Endothelial cell of umbilical vein (primary cell): Measurements from ENCODE around the gene CGB3. TPM values are rescaled to one million over a fixed set of nuclear protein-coding genes. Genes with fewer than 3 reads are reported as not detected.

Experiments
- BruUV-seq: library from RNA; stranded (reverse); fragments of 400-500 nt; replicated peaks from 2 replicates; lab custom pipeline; 2021; lab: Mats Ljungman, UMichigan
- CTCF ChIA-PET: fragments of 300-600, 350-600 bp; sonication (Branson Sonifier 250); formaldehyde crosslinking; loops from one replicate; lab custom pipeline; 2021; ENCODE audit warnings: antibody characterized with exemption, inconsistent platforms; lab: Charles Lee
- POLR2A ChIA-PET: fragments of 300-600, 350-600 bp; sonication (Branson Sonifier 250); formaldehyde crosslinking; loops from one replicate; lab custom pipeline; 2021; ENCODE audit warnings: antibody characterized with exemption, inconsistent platforms; lab: Charles Lee
- DNase-seq: peaks from one replicate; pipeline ENCODE4 v3.0.0-alpha.2; 2011; ENCODE audit warnings: low read depth, low spot score
- FAIRE-seq: peaks from 2 replicates; lab custom pipeline; 2011; peaks lifted over from hg19 to GRCh38; lab: Jason Lieb, UNC
- H2AFZ ChIP-seq: 2 replicates; pipeline ENCODE4 v1.6.0; 2012; ENCODE audit warnings: low read depth, low read length, control low read depth, inconsistent platforms
- H3K27ac ChIP-seq: 2 replicates; pipeline ENCODE4 v1.5.1; 2011; ENCODE audit warnings: low read depth, mild to moderate bottlenecking, control low read depth, low read length, moderate library complexity; ENCODE audit not compliant: insufficient read depth
- H3K27me3 ChIP-seq, 2 experiments: 2 replicates each; pipeline versions ENCODE4 v1.6.0 to v1.6.1; 2011; ENCODE audit warnings: low read length in 2 of 2, mixed read lengths in 1 of 2; ENCODE audit not compliant: control insufficient read depth in 2 of 2, insufficient read depth in 2 of 2
- H3K36me3 ChIP-seq, 2 experiments: 2 replicates in 1 of 2; 3 replicates in 1 of 2; pipeline ENCODE4 v1.5.1; 2011; ENCODE audit warnings: low read length in 2 of 2, mild to moderate bottlenecking in 1 of 2, moderate library complexity in 1 of 2; ENCODE audit not compliant: control insufficient read depth in 2 of 2, insufficient read depth in 2 of 2; ENCODE audit errors: extremely low read depth in 1 of 2
- H3K4me1 ChIP-seq: 3 replicates; pipeline ENCODE4 v1.5.1; 2011; ENCODE audit warnings: mild to moderate bottlenecking, low read length; ENCODE audit not compliant: control insufficient read depth, insufficient read depth; ENCODE audit errors: extremely low read depth
- H3K4me2 ChIP-seq: 2 replicates; pipeline ENCODE4 v1.6.1; 2011; ENCODE audit warnings: low read length, control low read depth, mixed read lengths; ENCODE audit not compliant: insufficient read depth
- H3K4me3 ChIP-seq, 3 experiments: fragments of 200-600 bp in 1 of 3; sonication (generic), shearing (Covaris generic) in 1 of 3; replicated peaks in 1 of 3; 2 replicates each; pipeline ENCODE4 v1.5.1; 2011 to 2016; ENCODE audit warnings: control low read depth in 3 of 3, low read length in 3 of 3, mild to moderate bottlenecking in 2 of 3, inconsistent platforms in 1 of 3, low read depth in 1 of 3, moderate library complexity in 1 of 3; ENCODE audit not compliant: insufficient read depth in 1 of 3
- H3K79me2 ChIP-seq: 2 replicates; pipeline ENCODE4 v1.6.0; 2012; ENCODE audit warnings: low read length, inconsistent platforms; ENCODE audit not compliant: control insufficient read depth, insufficient read depth
- H3K9ac ChIP-seq: replicated peaks from 2 replicates; pipeline ENCODE3; 2011; ENCODE audit warnings: low read length, control low read depth; ENCODE audit not compliant: insufficient read depth; ENCODE audit errors: extremely low read depth
- H3K9me1 ChIP-seq: replicated peaks from 3 replicates; pipeline ENCODE4 v1.6.0; 2011; ENCODE audit warnings: mild to moderate bottlenecking, low read length; ENCODE audit not compliant: control insufficient read depth, insufficient read depth; ENCODE audit errors: extremely low read depth
- H3K9me3 ChIP-seq: replicated peaks from 2 replicates; pipeline ENCODE4 v1.5.1; 2012; ENCODE audit warnings: low read length, inconsistent platforms; ENCODE audit not compliant: control insufficient read depth, insufficient read depth
- H4K20me1 ChIP-seq: replicated peaks from 2 replicates; pipeline ENCODE3; 2011; ENCODE audit warnings: mild to moderate bottlenecking, low read length; ENCODE audit not compliant: control insufficient read depth, insufficient read depth; ENCODE audit errors: extremely low read depth
- EZH2 ChIP-seq: IDR thresholded peaks from 2 replicates; pipeline ENCODE4 v1.6.1; 2012; ENCODE audit warnings: borderline replicate concordance, low read depth, mild to moderate bottlenecking, moderate library complexity, low read length, inconsistent platforms; ENCODE audit not compliant: severe bottlenecking
- FOS ChIP-seq: IDR thresholded peaks from 2 replicates; pipeline ENCODE4 v1.6.1; 2011; ENCODE audit warnings: mild to moderate bottlenecking, low read length, moderate library complexity, borderline replicate concordance; ENCODE audit not compliant: insufficient read depth
- GATA2 ChIP-seq: IDR thresholded peaks from 2 replicates; pipeline ENCODE4 v1.7.0; 2011; ENCODE audit warnings: low read depth, mild to moderate bottlenecking, moderate library complexity, mixed read lengths, low read length; ENCODE audit not compliant: insufficient read length, insufficient read depth
- JUN ChIP-seq: IDR thresholded peaks from 2 replicates; pipeline ENCODE4 v1.6.1; 2011; ENCODE audit warnings: borderline replicate concordance, low read depth; ENCODE audit not compliant: insufficient read length, insufficient read depth
- MYC ChIP-seq: IDR thresholded peaks from one replicate; pipeline ENCODE4 v1.6.1; 2011; ENCODE audit warnings: mild to moderate bottlenecking, low read depth, low read length
- POLR2A ChIP-seq: IDR thresholded peaks from 2 replicates; pipeline ENCODE4 v1.6.1; 2012; ENCODE audit warnings: low read depth, mild to moderate bottlenecking, control low read depth, low read length
- POLR2AphosphoS5 ChIP-seq: IDR thresholded peaks from 2 replicates; pipeline ENCODE4 v1.6.1; 2012; ENCODE audit warnings: low read depth, mild to moderate bottlenecking, control low read depth, low read length, moderate library complexity; ENCODE audit not compliant: insufficient read depth
- dilution Hi-C: fragments of 300-500 bp; cut with MboI; formaldehyde crosslinking; loops from one replicate; pipeline ENCODE4 v1.15.0; 2019; ENCODE audit warnings: low sequenced_read_pairs; ENCODE audit not compliant: extremely low pct_ligation_motif_present
- intact Hi-C: fragments of 100-400 bp; cut with micrococcal nuclease; formaldehyde crosslinking; loops from one replicate; pipeline ENCODE4 v1.10.0; 2022
- polyA plus RNA-seq, 4 experiments: library from polyadenylated mRNA; depleted of rRNA in 3 of 4; stranded (reverse) in 3 of 4; unstranded in 1 of 4; fragments of >200 nt; gene quantifications; 2 replicates each; pipeline versions ENCODE4 v1.2.1 to v1.2.3, GENCODE V29; 2011 to 2012; ENCODE audit warnings: missing spikeins in 1 of 4
- total RNA-seq: library from RNA; stranded (reverse); gene quantifications from 2 replicates; pipeline ENCODE4 v1.2.3, GENCODE V29; 2021
- TF ChIP-seq, protein P1 (sequence below), 2 donors: IDR thresholded peaks; 1 replicate in 1 of 2; 2 replicates in 1 of 2; pipeline ENCODE4 v1.5.1; 2011; ENCODE audit warnings: low read length in 2 of 2, mild to moderate bottlenecking in 2 of 2, moderate library complexity in 2 of 2, control low read depth in 1 of 2, inconsistent platforms in 1 of 2, low read depth in 1 of 2; ENCODE audit not compliant: insufficient read depth in 1 of 2; ENCODE audit errors: extremely low read depth in 1 of 2
- TF ChIP-seq, protein P2 (sequence below): IDR thresholded peaks from 2 replicates; pipeline ENCODE4 v1.6.1; 2011; ENCODE audit not compliant: insufficient read depth, insufficient read length

Gene CGB3
- total and polyA plus RNA-seq, 2 donors (not counting 3 experiments of a cell fraction or from before 2014, with no cell fraction given), result not detected

DNA sequence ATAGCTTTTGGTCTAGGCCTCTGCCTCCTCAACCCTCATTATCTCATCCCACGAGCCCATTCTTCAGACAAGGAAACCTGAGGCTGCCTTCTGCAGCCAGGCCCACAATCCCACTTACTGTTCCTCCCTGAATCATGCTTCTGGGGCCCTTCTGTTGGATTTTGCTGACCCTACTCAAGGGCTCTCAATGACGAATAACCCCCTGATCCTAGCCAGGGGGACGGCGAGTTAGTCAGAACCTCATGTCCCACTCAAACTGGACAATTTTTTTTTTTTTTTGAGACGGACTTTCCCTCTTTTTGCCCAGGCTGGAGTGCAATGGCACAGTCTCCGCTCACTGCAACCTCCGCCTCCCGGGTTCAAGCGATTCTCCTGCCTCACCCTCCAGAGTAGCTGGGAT, 2.0 kb downstream of the CGB3 start:
- Histone ChIP-seq H3K79me2 (no peaks in the 10 kb centered on the region), H4K20me1 (no peaks in the 10 kb centered on the region), H3K4me2 (no peak overlapping the region), H3K9ac (no peak overlapping the region), H3K4me3 (no peak overlapping the region), H3K27me3 (peaks cover 0 to 5% of the 10 kb centered on the region in 2 experiments), H3K27ac (no peak overlapping the region), H3K9me1 (no peaks in the 10 kb centered on the region), H3K9me3 (no peaks in the 10 kb centered on the region), H3K36me3 (no peaks in the 10 kb centered on the region), H3K4me1 (peaks cover 10% of the 10 kb centered on the region), H2AFZ (no peak overlapping the region)
- DNase-seq (no peak), FAIRE-seq (no peak)
- intact Hi-C loops (no loop called here), dilution Hi-C loops (no loop called here)
- BruUV-seq, result no TSS peak
- ChIA-PET POLR2A (no interaction called here), CTCF (interaction anchor here (1.4 kb wide), 1 partner anchor 22 kb away, joined by 4 read pairs; no protein-coding TSS in a partner anchor)
- no peak for TF ChIP-seq MYC

DNA sequence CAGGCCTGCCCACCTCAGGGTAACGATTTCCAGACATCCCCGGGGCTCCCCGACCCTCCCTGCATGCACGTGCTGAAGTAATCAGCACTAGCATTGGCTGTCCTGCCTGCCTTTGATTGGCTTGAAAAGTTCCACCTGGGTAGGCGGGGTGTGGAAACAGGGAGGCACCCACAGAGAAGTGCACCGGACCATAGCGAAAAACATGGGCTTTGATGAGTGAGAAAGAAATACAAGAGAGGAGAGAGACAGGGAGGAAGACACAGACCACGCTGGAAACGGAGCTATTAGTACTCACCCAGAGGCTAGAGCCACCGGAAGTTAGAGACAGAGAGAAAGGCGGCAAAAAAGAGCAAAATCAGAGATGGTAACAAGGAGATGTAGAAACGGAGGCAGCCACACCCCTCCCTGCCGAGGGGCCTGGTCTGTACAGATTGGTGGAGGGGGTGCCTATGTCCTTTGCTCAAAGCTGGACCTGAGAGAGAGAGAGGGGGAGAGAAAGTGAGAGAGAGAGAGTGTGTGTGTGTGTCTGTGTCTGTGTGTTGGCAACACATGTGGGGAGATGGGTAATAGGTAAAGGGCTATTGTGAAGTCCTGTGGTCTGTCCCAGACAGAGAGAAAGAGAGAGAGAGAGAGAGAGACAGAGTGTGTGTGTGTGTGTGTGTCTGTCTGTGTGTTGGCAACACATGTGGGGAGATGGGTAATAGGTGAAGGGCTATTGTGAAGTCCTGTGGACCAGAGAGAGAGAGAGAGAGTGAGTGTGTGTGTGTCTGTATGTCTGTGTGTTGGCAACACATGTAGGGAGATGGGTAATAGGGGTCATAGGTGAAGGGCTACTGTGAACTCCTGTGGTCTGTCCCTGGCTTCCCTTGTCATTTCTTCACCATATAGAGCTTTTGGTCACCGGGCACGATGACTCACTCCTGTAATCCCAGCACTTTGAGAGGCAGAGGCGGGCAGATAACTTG, 2.9 kb downstream of the CGB3 start:
- H2AFZ ChIP-seq, result no peak overlapping the region
- H4K20me1 ChIP-seq, result no peaks in the 10 kb centered on the region
- no peak overlapping the region for H3K4me3 ChIP-seq
- TF ChIP-seq, protein P1, sequence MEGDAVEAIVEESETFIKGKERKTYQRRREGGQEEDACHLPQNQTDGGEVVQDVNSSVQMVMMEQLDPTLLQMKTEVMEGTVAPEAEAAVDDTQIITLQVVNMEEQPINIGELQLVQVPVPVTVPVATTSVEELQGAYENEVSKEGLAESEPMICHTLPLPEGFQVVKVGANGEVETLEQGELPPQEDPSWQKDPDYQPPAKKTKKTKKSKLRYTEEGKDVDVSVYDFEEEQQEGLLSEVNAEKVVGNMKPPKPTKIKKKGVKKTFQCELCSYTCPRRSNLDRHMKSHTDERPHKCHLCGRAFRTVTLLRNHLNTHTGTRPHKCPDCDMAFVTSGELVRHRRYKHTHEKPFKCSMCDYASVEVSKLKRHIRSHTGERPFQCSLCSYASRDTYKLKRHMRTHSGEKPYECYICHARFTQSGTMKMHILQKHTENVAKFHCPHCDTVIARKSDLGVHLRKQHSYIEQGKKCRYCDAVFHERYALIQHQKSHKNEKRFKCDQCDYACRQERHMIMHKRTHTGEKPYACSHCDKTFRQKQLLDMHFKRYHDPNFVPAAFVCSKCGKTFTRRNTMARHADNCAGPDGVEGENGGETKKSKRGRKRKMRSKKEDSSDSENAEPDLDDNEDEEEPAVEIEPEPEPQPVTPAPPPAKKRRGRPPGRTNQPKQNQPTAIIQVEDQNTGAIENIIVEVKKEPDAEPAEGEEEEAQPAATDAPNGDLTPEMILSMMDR (IDR thresholded peaks at IDR 0.05; ENCODE audit: extremely low read depth in 1 of 2, insufficient read depth in 1 of 2, low read depth in 1 of 2, low read length in 2 of 2), result no peak
- TF ChIP-seq FOS, result no peak
- no peak for TF ChIP-seq JUN
- no peak for TF ChIP-seq GATA2
- TF ChIP-seq EZH2, result no peak
- TF ChIP-seq MYC, result no peak
- TF ChIP-seq POLR2AphosphoS5, result no peak
- TF ChIP-seq POLR2A, result no peak
- TF ChIP-seq, protein P2, sequence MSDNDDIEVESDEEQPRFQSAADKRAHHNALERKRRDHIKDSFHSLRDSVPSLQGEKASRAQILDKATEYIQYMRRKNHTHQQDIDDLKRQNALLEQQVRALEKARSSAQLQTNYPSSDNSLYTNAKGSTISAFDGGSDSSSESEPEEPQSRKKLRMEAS, result no peak
- H3K9ac ChIP-seq, result no peak overlapping the region
- CTCF ChIA-PET, result interaction anchor here (1.4 kb wide), 1 partner anchor 21 kb away, joined by 4 read pairs; no protein-coding TSS in a partner anchor
- dilution Hi-C loops (no loop called here), intact Hi-C loops (no loop called here)
- no TSS peak for BruUV-seq
- POLR2A ChIA-PET, result no interaction called here
- no peaks in the 10 kb centered on the region for H3K9me3 ChIP-seq
- H3K9me1 ChIP-seq, result no peaks in the 10 kb centered on the region
- no peak overlapping the region for H3K4me2 ChIP-seq
- DNase-seq (no peak), FAIRE-seq (no peak)
- H3K79me2 ChIP-seq, result no peaks in the 10 kb centered on the region
- no peak overlapping the region for H3K27ac ChIP-seq
- peaks cover 10% of the 10 kb centered on the region for H3K4me1 ChIP-seq
- H3K36me3 ChIP-seq, result peaks cover 0 to 2% of the 10 kb centered on the region in 2 experiments
- H3K27me3 ChIP-seq, result peaks cover 0 to 5% of the 10 kb centered on the region in 2 experiments
